ENCODE results near the gene GOLGA2. TPM values are rescaled to one million over a fixed set of nuclear protein-coding genes. Genes with fewer than 3 reads are reported as not detected.
"Not testable (repeated sequence)": the region's sequence is repeated elsewhere in the genome, so short reads cannot be mapped to it uniquely, and the experiment has no call there.

Gene GOLGA2
- total and polyA plus RNA-seq, 4 donors, result 84.9 to 172 (median 141) TPM

DNA sequence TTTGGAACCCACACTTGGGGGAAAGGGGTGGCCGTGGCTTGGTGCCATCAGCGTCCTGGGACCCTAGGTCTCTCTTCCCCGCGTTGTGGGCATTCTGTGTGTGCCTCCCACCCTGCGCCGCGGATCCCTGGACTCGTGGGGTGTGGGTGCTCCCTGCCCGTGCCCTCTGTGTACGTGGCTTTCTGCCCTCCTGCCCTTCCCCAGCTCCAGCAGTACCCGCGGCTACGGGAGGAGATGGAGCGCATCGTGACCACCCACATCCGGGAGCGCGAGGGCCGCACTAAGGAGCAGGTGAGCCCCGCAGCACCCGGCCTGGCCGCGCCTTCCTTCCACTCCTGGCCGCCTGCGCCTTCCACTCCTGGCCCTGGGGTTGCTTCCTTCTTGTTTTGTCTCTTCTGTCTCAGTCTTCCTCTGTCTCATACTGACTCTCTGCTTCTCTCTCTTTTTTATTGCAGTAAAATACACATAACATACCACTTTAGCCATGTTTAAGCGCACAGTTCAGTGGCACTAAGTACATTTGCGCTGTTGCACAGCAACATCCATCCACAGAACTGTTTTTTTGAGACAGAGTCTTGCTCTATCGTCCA is 41.9 kb downstream of the GOLGA2 start:
- ATAC-seq (ENCODE audit: low FRiP score) (peak; percentile 42), DNase-seq (peak in 1 of 2 donors; percentile 36)
- WGBS, 2 donors, result 88 to 90% methylated on average over 22 to 28 of the region's 28 CpGs
- Histone ChIP-seq H3K4me3 (ENCODE audit: low read length in 2 of 2) (no peak overlapping the region), H3K36me3 (ENCODE audit: control insufficient read depth in 1 of 2, insufficient read depth in 2 of 2, low read length in 1 of 2) (no peaks in the 10 kb centered on the region), H3K27ac (ENCODE audit: low read depth in 1 of 2, low read length in 2 of 2) (no peak overlapping the region), H3K4me1 (ENCODE audit: control insufficient read depth in 1 of 2, insufficient read depth in 2 of 2, low read length in 2 of 2) (no peaks in the 10 kb centered on the region), H3K9me3 (ENCODE audit: control insufficient read depth, low read length) (no peaks in the 10 kb centered on the region), H3K27me3 (ENCODE audit: control insufficient read depth in 1 of 2, insufficient read depth in 2 of 2, low read length in 1 of 2) (no peaks in the 10 kb centered on the region)
- intact Hi-C loops (cut with DNase I), result no loop called here

DNA sequence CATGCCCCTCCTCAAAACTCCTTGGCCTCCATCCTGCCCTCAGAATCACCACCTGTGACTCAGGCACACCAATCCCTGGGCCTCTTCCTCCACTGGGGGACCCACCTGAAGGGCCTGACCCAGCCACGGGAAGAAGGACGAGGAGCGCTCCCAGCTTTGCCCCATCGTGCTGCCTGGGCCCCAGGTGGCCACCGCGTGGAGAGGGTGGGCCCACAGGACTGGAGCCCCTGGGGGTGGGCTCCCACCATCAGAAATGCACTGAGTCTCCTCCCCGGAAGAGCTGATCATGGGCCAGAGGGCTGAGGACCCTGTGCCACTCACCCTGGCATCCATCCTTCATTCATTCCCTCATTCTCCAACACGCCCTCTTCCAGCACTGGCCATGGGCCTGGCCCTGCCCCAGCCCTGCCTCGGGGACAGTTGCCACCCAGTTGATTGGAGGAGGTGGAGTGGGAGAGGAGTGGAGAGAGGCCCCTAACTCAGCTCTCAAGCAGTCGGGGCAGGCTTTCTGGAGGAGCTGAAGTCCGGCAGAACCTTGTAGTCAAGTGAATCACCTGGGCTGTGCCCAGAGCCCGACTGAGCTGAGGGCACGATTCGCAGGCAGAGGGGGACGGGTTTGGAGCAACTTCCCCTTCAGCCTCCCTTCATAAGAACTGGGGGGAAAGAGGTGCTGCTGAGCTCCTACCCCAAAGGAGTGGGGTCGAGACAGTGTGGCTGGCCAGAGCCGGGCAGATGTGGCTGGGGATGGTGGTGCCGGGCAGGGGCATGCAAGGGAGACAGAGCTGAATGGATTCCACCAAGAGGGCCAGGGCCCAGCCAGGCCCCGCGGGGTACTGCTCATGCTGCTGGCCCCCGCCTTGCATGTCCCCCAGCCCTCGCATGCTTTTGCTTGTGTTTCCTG is 43.0 kb downstream of the GOLGA2 start:
- Histone ChIP-seq H3K36me3 (ENCODE audit: control insufficient read depth in 1 of 2, insufficient read depth in 2 of 2, low read length in 1 of 2) (no peaks in the 10 kb centered on the region), H3K27me3 (ENCODE audit: control insufficient read depth in 1 of 2, insufficient read depth in 2 of 2, low read length in 1 of 2) (no peaks in the 10 kb centered on the region), H3K27ac (ENCODE audit: low read depth in 1 of 2, low read length in 2 of 2) (no peak overlapping the region), H3K9me3 (ENCODE audit: control insufficient read depth, low read length) (no peaks in the 10 kb centered on the region), H3K4me1 (ENCODE audit: control insufficient read depth in 1 of 2, insufficient read depth in 2 of 2, low read length in 2 of 2) (no peaks in the 10 kb centered on the region), H3K4me3 (ENCODE audit: low read length in 2 of 2) (no peak overlapping the region)
- intact Hi-C loops (cut with DNase I), result no loop called here
- ATAC-seq (ENCODE audit: low FRiP score) (peak; percentile 34), DNase-seq (peak in 1 of 2 donors; percentile 33)
- 78 to 84% methylated on average over 22 of the region's 22 CpGs for WGBS, 2 donors

DNA sequence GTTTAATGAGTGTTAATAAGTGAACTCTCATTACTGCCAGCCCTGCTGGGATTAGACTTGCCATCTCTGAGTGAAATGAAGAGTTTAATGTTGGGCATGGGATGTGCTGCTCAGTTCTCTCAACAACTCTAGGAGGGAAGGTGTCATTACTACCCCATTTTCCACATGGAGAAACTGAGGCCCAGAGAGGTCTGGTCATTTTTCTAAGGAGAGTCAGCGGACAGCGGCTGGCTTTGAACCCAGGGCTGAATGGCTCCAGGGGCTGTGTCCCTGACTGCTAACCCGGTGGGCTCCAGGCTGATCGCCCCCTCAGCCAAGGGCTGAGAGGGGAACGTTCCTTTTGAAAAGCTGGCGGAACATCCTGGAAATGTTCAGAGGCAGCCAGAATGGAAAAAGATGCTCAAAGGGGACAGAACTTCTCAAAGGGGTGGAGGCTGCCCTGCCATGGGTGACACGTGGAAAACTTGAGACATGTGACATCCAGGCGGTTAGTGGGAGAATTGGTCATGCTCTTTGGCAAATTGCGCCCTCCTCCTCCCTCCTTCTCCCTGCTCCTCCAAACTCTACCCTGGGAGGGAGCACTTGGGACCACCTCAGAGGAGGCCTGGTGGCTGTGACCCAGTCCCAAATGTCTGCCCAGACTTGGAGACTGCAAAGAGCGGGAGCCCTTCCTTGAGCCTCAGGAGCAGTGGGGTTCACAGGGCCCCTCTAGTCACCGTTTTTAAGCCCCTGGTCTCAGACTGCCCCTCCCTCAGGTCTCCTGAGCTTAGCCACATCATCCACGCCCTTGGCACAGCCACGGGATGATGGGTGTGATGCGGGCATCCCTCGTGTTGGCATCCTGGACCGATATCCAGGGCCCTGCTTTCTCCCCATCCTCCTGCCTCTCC is 43.9 kb downstream of the GOLGA2 start:
- no peaks in the 10 kb centered on the region for H3K9me3 ChIP-seq (ENCODE audit: control insufficient read depth, low read length)
- DNase-seq, result peak in 1 of 2 donors; percentile 63
- 75% methylated on average over 16 of the region's 16 CpGs for WGBS, 2 donors
- no peaks in the 10 kb centered on the region for H3K36me3 ChIP-seq (ENCODE audit: control insufficient read depth in 1 of 2, insufficient read depth in 2 of 2, low read length in 1 of 2)
- H3K27ac ChIP-seq (ENCODE audit: low read depth in 1 of 2, low read length in 2 of 2), result no peak overlapping the region
- intact Hi-C loops (cut with DNase I), result no loop called here
- H3K27me3 ChIP-seq (ENCODE audit: control insufficient read depth in 1 of 2, insufficient read depth in 2 of 2, low read length in 1 of 2), result no peaks in the 10 kb centered on the region
- peak; percentile 70 for ATAC-seq (ENCODE audit: low FRiP score)
- no peak overlapping the region for H3K4me3 ChIP-seq (ENCODE audit: low read length in 2 of 2)
- H3K4me1 ChIP-seq (ENCODE audit: control insufficient read depth in 1 of 2, insufficient read depth in 2 of 2, low read length in 2 of 2), result no peaks in the 10 kb centered on the region

DNA sequence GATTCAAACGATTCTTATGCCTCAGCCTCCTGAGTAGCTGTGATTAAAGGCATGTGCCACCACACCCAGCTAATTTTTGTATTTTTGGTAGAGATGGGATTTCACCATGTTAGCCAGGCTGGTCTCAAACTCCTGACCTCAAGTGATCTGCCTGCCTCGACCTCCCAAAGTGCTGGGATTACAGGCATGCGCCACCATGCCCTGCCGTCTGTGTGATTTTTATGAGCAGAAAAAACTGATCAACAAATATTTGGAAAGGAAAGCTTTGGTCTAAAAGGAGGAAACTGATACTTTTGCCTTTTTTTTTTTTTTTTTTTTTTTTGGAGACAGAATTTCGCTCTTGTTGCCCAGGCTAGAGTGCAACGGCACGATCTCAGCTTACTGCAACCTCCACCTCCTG is 44.9 kb downstream of the GOLGA2 start:
- 79 to 80% methylated on average over 7 of the region's 7 CpGs for WGBS, 2 donors
- H3K27me3 ChIP-seq (ENCODE audit: control insufficient read depth in 1 of 2, insufficient read depth in 2 of 2, low read length in 1 of 2); H3K36me3 ChIP-seq (ENCODE audit: control insufficient read depth in 1 of 2, insufficient read depth in 2 of 2, low read length in 1 of 2); ATAC-seq (ENCODE audit: low FRiP score); intact Hi-C loops (cut with DNase I); H3K9me3 ChIP-seq (ENCODE audit: control insufficient read depth, low read length); H3K4me1 ChIP-seq (ENCODE audit: control insufficient read depth in 1 of 2, insufficient read depth in 2 of 2, low read length in 2 of 2); H3K27ac ChIP-seq (ENCODE audit: low read depth in 1 of 2, low read length in 2 of 2); DNase-seq; H3K4me3 ChIP-seq (ENCODE audit: low read length in 2 of 2): not testable (repeated sequence)

DNA sequence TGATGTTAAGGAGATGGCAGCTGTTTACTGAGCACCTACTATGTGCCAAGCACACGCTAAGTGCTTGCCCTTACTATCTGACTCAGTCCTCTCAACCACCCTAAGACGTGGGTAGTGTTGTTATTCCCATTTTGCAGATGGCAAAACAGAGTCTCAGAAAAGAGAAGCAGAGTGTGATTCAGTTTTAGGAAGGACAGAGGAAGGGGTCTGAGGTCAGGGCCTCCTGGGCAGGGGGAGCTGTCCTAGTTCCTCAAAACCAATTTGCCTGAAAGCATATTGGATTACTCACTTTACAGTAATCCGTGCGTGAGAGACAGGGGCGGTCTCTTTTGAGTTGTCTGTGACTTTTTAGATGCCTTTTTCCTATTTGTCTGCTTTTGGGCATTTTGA is 49.4 kb downstream of the GOLGA2 start:
- Histone ChIP-seq H3K9me3 (ENCODE audit: control insufficient read depth, low read length) (no peaks in the 10 kb centered on the region), H3K27ac (ENCODE audit: low read depth in 1 of 2, low read length in 2 of 2) (no peak overlapping the region), H3K27me3 (ENCODE audit: control insufficient read depth in 1 of 2, insufficient read depth in 2 of 2, low read length in 1 of 2) (no peaks in the 10 kb centered on the region), H3K4me1 (ENCODE audit: control insufficient read depth in 1 of 2, insufficient read depth in 2 of 2, low read length in 2 of 2) (no peaks in the 10 kb centered on the region), H3K36me3 (ENCODE audit: control insufficient read depth in 1 of 2, insufficient read depth in 2 of 2, low read length in 1 of 2) (no peaks in the 10 kb centered on the region), H3K4me3 (ENCODE audit: low read length in 2 of 2) (no peak overlapping the region)
- 86 to 90% methylated on average over 5 of the region's 5 CpGs for WGBS, 2 donors
- ATAC-seq (ENCODE audit: low FRiP score), result no peak
- DNase-seq, result no peak
- intact Hi-C loops (cut with DNase I), result no loop called here

DNA sequence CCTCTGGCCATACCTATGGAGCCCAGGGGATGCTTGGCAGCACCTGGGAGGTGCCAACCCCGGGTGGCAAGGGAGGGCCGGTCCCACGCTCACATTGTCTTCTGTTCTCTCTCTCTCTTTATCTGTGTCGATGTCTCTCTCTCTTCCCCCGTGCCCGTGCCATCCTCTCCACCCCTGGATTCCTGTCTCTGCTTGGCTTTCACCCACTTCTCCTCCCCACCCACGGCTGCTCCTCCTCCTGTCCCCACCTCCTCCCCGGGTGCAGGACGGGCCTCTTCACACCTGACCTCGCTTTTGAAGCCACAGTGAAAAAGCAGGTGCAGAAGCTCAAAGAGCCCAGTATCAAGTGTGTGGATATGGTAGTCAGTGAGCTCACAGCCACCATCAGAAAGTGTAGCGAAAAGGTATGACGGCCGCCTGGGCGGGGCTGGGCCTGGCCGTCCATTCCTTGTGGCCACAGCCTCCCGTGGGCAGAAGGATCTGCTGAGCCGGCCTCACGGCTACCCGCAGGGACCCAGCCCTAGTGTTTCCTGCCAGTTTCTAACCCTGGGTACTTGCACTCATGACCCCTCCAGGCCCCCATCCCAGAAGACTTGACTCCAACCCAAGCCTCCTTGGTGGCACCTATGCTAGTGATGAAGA is 49.9 kb downstream of the GOLGA2 start:
- no peak overlapping the region for H3K4me3 ChIP-seq (ENCODE audit: low read length in 2 of 2)
- H3K36me3 ChIP-seq (ENCODE audit: control insufficient read depth in 1 of 2, insufficient read depth in 2 of 2, low read length in 1 of 2), result no peaks in the 10 kb centered on the region
- intact Hi-C loops (cut with DNase I), result no loop called here
- DNase-seq (peak in 1 of 2 donors; percentile 29), ATAC-seq (ENCODE audit: low FRiP score) (no peak)
- H3K27me3 ChIP-seq (ENCODE audit: control insufficient read depth in 1 of 2, insufficient read depth in 2 of 2, low read length in 1 of 2), result no peaks in the 10 kb centered on the region
- H3K27ac ChIP-seq (ENCODE audit: low read depth in 1 of 2, low read length in 2 of 2), result no peak overlapping the region
- 89 to 90% methylated on average over 19 of the region's 19 CpGs for WGBS, 2 donors
- H3K9me3 ChIP-seq (ENCODE audit: control insufficient read depth, low read length), result no peaks in the 10 kb centered on the region
- no peaks in the 10 kb centered on the region for H3K4me1 ChIP-seq (ENCODE audit: control insufficient read depth in 1 of 2, insufficient read depth in 2 of 2, low read length in 2 of 2)

DNA sequence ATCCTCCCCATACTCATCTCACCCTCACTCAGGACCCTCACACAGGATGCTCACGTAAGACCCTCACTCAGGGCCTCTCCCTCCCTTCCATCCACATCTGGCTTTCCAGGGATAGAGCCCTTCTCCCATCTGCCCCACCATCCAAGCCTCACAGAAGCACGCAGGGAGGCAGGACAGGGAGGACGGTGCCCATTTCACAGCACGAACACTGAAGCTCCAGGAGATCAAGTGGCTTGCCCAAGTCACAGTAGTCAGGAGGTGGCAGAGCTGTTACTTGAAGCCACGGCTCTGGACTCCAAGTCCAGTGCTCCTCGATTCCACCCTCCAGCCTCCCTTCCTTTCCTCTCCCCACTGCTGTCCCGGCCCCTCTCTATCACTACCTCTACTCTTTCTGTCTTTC is 50.9 kb downstream of the GOLGA2 start:
- 95% methylated on average over 7 of the region's 7 CpGs for WGBS, 2 donors
- no peak for ATAC-seq (ENCODE audit: low FRiP score)
- H3K27ac ChIP-seq (ENCODE audit: low read depth in 1 of 2, low read length in 2 of 2), result no peak overlapping the region
- no peaks in the 10 kb centered on the region for H3K9me3 ChIP-seq (ENCODE audit: control insufficient read depth, low read length)
- no peaks in the 10 kb centered on the region for H3K36me3 ChIP-seq (ENCODE audit: control insufficient read depth in 1 of 2, insufficient read depth in 2 of 2, low read length in 1 of 2)
- DNase-seq, result no peak
- intact Hi-C loops (cut with DNase I), result no loop called here
- no peaks in the 10 kb centered on the region for H3K27me3 ChIP-seq (ENCODE audit: control insufficient read depth in 1 of 2, insufficient read depth in 2 of 2, low read length in 1 of 2)
- no peak overlapping the region for H3K4me3 ChIP-seq (ENCODE audit: low read length in 2 of 2)
- no peaks in the 10 kb centered on the region for H3K4me1 ChIP-seq (ENCODE audit: control insufficient read depth in 1 of 2, insufficient read depth in 2 of 2, low read length in 2 of 2)

DNA sequence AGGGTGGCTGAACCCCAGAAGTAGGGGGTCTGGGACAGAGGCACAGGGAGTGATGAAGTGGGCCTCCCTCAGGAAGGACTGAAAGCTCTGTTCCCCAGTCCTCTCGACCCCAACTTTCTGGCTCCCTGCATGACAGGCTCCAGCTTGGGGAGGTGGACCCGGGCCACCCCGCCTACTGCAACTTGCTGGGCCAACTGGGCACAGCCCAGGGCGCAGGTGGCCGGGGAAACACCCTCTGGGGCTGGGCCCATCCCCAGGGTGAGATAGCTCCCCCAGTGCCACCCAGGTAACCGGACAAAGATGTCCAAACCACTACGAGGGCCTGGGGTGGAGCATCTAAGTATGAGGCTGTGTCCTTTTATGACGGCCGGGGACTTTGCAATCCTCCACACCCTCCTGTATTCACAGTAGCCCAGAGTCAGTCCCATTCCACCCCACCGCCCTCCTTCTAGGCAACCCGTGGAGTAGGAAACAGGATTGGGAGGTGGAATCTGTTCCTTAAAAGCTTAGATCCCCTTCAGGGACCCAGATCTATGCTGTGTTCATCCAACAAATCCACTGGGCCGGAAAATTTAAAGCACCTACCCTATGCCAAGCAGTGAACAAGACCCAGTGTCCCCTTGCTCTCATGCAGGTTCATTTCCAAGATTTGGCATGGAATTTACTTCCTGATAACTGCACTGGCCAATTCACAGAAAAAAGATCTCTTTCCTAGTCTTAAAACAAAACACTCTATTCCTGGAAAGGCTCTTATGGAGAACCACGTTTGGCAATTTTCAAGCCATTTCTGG is 52.7 kb downstream of the GOLGA2 start:
- Histone ChIP-seq H3K27ac (ENCODE audit: low read depth in 1 of 2, low read length in 2 of 2) (no peak overlapping the region), H3K4me1 (ENCODE audit: control insufficient read depth in 1 of 2, insufficient read depth in 2 of 2, low read length in 2 of 2) (no peaks in the 10 kb centered on the region), H3K4me3 (ENCODE audit: low read length in 2 of 2) (no peak overlapping the region), H3K27me3 (ENCODE audit: control insufficient read depth in 1 of 2, insufficient read depth in 2 of 2, low read length in 1 of 2) (no peaks in the 10 kb centered on the region), H3K36me3 (ENCODE audit: control insufficient read depth in 1 of 2, insufficient read depth in 2 of 2, low read length in 1 of 2) (no peaks in the 10 kb centered on the region), H3K9me3 (ENCODE audit: control insufficient read depth, low read length) (no peaks in the 10 kb centered on the region)
- 87 to 88% methylated on average over 13 of the region's 13 CpGs for WGBS, 2 donors
- ATAC-seq (ENCODE audit: low FRiP score) (no peak), DNase-seq (no peak)
- intact Hi-C loops (cut with DNase I), result no loop called here
